ENCODE results near the gene DNMT1. TPM values are rescaled to one million over a fixed set of nuclear protein-coding genes. Genes with fewer than 3 reads are reported as not detected.

Gene DNMT1
- total RNA-seq, 1 donor from 2014 or later, result 21.4 TPM

DNA sequence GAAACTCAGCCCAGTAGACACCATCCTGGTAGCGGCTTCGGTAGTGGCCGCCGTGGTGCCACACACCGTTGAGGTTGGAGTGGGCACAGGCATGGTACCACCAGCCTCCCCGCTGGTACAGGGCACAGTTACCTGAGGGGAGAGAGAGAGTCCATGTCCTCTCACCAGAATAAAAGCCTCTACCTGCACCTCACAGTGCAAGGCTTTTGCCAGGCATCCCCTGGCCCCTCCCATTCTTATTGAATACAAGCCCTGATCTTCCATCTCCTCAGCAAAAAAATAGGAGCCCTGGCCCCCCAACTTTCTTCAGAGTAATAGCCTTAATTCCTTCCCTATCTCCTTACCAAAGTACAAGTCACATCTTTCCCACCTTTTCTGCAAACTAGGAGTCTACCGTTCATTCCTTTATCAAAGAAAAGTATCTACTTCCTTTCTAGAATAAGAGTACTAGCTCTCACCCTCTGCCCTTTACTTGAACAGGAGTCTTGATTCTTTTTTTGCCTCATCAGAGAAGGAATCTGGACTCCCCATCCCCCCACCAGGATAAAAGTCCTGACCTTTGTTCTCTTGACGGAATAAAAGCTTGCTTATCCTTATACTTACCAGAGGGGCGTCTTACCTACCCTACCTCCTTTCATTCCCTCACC is 102.0 kb downstream of the DNMT1 start:
- DNase-seq, result no peak

DNA sequence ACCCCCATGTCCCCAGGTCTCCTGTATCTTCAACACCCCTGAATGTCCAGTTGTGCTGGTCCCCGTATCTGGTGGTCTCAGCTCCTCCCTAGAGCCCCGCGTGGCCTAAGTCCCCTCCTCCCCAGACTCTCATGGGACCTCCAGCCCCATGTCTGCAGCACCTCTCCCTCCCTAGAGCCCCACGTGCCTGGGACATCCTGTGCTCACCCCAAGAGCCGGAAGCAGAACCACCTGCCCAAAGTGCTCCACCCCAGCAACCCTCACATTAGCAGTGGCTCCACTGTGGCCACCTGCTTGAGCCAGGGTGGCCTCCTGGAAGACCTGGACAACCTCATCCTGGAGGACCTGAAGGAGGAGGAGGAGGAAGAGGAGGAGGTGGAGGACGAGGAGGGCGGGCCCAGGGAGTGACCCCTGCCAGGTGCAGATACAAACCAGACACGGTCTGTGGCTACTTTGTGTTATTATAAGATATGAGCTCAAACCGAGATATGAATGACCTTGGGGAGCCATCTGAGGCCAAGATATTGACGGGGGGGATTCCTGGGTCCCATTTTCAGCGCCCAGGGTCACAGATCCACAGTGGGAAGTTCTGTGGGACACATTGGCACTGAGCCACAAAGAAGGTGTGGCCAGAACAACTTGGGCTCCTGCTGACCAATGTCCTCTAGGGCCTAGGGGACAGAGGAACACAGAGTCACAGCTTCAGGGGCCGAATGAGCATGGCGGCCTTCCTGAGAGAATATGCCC is 102.7 kb downstream of the DNMT1 start:
- DNase-seq, result no peak

DNA sequence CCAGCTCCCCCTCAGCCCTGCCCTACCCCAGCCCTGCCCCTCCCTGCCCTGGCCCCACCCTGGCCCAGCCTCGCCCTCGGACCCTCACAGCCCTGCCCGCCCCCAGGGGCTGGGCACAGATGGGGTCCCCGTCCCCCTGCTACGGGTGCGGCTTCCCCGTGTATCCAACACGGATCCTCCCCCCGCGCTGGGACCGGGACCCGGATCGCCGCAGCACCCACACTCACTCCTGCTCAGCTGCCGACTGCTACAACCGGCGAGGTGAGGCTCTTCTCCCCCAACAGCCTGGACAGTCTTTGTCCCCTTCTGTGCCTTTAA is 103.4 kb downstream of the DNMT1 start:
- DNase-seq, result no peak

DNA sequence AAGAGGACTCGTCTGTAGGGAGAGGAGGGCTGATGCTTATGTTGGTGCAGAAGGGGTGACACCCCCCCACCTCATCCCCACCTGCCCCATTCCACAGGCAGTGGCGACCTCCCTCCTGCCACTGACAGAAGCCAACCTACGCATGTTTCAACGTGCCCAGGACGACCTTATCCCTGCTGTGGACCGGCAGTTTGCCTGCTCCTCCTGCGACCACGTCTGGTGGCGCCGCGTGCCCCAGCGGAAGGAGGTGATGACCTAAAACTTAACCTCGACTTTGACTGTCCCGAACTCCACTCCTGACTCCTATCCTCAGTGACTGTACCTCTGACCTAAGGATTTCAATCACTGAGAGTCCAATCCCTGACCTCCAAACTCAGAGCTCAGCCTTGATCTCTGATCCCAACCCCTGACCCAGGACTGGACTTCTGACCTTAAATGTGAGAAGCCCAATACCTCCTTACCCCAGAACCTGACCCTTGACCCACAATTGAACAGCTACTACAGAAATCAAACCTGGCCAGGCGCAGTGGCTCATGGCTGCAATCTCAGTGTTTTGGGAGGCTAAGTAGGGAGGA is 104.9 kb downstream of the DNMT1 start:
- DNase-seq, result no peak

DNA sequence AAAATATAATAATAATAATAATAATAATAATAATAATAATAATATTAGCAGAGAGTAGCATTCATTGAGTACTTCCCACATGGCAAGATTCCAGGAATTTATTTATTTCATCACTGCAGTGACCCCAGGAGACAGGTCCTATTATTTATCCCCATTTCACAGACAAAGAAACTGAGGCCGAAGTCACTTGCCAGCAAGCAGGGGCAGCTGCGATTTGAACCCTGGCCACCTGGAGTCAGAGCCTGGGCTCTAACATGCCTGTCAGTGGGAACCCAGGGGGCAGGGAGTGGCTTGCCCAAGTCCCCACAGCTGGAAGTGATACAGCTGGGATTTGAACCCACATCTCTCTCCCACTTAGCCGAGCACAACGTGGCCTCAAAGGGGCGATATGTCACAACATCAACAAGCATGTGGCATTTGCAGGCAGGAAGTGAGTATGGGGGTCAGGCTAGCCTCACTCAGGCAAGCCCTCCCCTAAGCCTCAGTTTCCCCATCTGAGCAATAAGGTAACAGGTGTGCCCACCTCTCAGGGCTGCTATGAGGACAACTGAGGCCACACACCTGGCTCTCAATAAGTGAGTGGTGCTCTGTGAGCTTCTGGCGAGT is 105.7 kb downstream of the DNMT1 start:
- no peak for DNase-seq

DNA sequence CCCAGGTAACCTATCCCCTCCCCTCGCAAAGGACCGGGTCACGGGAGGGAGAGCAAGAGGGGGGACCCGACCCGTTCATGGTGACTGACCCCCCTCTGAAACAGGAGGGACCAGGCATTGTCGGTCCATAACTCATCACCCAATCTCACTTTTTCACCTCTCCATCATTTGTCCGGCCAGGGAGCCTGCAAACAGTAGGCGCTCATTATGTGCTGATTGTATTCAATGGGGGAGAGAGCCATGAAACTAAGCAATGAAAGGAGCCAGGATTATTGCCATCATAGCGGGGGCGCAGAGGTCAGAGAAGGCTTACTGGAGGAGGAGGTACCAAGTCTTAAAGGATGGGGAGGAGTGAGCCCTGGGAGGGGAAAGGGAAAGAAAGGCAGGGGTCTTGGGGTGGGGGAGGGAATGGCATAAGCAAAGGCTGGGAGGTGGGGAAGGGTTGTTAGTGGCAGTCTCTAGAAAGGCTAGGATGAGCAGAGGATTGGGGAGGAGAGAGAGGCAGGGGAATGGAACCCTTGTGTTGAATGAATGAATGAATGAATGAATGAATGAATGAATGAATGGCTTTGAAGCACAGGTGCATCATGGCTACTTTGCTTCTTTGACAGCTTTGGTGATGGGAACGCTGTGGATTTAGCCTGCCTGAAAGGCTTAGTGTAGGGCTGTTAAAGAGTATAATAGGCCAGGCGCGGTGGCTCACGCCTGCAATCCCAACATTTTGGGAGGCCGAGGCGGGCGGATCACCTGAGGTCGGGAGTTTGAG is 107.3 kb downstream of the DNMT1 start:
- DNase-seq, result no peak

DNA sequence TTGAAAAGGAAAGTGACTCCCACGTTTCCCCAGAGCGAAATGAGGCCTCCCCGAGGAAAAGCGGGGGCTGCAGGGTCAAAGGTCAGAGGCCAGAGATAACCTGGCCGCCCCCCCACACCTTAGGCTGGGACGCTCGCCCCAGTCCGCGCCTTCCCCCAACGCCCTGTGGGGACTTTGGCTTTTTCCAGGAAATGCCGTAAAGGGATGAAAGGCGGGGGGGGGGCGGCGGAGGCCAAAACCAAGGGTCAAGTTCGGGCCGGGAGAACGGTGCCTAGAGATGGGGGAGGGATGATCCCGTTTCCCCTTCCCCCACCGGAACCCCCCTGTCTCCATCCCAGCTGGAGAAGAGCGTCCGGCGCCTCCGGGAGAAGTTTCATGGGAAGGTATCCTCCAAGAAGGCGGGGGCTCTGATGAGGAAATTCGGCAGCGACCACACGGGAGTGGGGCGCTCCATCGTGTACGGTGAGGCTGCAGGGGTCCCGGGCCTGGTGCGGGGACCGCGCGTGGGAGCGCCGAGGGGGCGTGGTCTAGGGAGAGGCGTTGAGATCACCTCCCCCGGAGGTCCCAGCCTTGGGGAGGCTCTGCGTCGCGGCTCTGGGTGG is 108.1 kb downstream of the DNMT1 start:
- no peak for DNase-seq

DNA sequence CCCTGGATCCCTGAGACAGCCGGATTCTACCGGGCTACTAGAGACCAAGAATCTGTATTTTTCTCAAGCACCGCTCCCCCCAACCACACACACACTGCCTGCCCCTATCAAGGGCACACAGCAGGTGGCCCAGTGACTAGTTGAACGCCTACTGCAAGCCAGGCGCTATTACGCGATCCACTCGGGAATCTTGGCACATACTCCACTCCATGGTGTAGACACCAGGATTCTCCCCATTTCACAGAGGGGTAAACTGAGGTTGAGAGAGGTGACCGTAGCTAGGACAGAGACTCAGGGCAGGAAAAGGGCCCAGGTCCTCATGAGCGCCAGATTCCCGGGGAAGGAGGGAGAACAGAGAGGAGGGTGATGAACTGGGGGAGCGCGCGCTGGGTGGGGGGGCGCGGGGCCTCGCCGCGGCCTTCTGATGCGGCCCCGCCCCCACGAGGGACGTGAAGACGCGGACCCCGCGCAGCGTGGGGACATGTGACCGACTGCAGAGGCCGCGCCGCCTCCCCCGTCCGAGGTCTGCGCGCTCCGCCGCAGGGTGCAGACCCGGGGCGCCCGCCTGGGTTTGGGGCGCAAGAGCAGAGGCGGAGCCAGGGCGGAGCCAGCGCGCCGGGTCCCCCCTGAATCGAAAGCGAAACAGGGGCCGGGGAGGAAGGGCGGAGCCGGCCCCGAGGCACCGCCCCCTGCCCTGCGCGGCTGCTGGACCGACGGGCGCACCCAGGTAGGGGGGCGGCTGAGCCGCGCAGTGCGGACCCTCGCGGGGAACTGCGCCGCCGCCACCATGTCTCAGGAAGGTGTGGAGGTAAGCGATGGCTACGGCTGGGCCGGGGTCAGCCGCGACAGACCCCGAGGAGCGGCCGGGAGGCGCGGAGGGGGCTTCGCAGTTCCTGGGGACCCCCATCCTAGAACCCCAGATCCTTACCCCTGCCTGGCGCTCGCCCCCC is 108.8 kb downstream of the DNMT1 start, which contains the start of gene SHFL:
SHFL (plus strand) TSS at position 677 of the 950 bp plus-strand sequence; CDS start at position 788, 111 bp downstream.
- DNase-seq, result peak; percentile 47

DNA sequence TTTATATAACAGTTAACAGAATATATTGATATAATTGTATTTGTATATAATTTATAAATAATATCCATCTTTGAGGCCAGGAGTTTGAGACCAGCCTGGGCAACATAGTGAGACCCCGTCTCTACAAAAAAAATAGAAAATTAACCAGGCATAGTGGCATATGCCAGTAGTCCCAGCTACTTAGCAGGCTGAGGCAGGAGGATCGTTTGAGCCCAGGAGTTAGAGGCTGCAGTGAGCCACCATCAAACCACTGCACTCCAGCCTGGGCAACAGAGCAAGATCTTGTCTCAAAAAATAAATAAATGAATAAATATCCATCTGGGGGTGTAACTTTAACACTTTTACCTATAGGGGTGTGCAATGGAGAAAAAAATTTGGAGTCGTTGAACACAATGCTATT is 110.0 kb downstream of the DNMT1 start:
- DNase-seq, result no peak

DNA sequence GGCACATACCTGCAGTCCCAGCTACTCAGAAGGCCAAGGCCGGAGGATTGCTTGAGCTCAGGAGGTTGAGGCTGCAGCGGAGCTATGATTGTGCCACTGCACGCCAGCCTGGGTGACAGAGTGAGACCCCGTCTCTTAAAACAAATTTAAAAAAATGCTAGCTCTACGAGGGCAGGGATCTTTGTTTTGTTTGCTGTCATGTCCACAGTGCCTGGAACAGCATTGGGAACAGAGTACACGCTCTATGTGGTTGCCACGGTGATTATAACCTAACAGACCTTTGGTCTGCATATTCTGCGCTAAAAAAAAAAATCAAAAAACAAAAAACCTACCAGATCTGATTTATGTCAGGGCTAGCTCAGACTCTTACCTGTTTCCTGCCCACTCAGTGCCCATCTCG is 110.8 kb downstream of the DNMT1 start:
- DNase-seq, result no peak

Small RNA genes within 50 kb of the gene (small RNA-seq; reads per million reads assigned to genes)
- gene MIR4322 (not detected), gene SNORD105 (35.3 reads per million, percentile 95 among the genes with 10 or more reads in this experiment), gene SNORD105B (5,435 reads per million, percentile 100 among the genes with 10 or more reads in this experiment)

Other genes with a start within 250 kb of the DNMT1 start
- 1.2 TPM for gene COL5A3, start 184.4 kb downstream of the DNMT1 start, total RNA-seq
- gene RDH8, start 181.5 kb downstream of the DNMT1 start, total RNA-seq, result not detected
- gene SHFL, start 108.6 kb downstream of the DNMT1 start, total RNA-seq, result 5.0 TPM
- 0.47 TPM for gene ANGPTL6, start 92.3 kb downstream of the DNMT1 start, total RNA-seq
- 18.1 TPM for gene PPAN, start 88.6 kb downstream of the DNMT1 start, total RNA-seq
- 3.9 TPM for gene P2RY11, start 83.3 kb downstream of the DNMT1 start, total RNA-seq
- 96.1 TPM for gene EIF3G, start 75.1 kb downstream of the DNMT1 start, total RNA-seq
- 4.7 TPM for gene S1PR2, start 36.4 kb upstream of the DNMT1 start, total RNA-seq
- 8.9 TPM for gene MRPL4, start 57.3 kb upstream of the DNMT1 start, total RNA-seq
- gene ICAM1, start 76.2 kb upstream of the DNMT1 start, total RNA-seq, result 1.6 TPM
- gene ICAM4, start 92.0 kb upstream of the DNMT1 start, total RNA-seq, result 0.16 TPM
- 3.3 TPM for gene ICAM5, start 95.0 kb upstream of the DNMT1 start, total RNA-seq
- 1.6 TPM for gene ZGLP1, start 114.9 kb upstream of the DNMT1 start, total RNA-seq
- 14.7 TPM for gene FDX2, start 121.1 kb upstream of the DNMT1 start, total RNA-seq
- gene RAVER1, start 138.6 kb upstream of the DNMT1 start, total RNA-seq, result 3.0 TPM
- 0.94 TPM for gene ICAM3, start 144.7 kb upstream of the DNMT1 start, total RNA-seq
- 26.5 TPM for gene TYK2, start 185.6 kb upstream of the DNMT1 start, total RNA-seq
- gene CDC37, start 208.6 kb upstream of the DNMT1 start, total RNA-seq, result 43.7 TPM
- gene PDE4A, start 225.6 kb upstream of the DNMT1 start, total RNA-seq, result 5.6 TPM

All from occipital lobe (tissue), 3 donors.